NCI-H1092 treated with DMSO at 0.1 percent for 48 hours (cell line): ENCODE measurements around the gene CGB3.
"Not testable (repeated sequence)": the region's sequence is repeated elsewhere in the genome, so short reads cannot be mapped to it uniquely, and the experiment has no call there.

Source experiments
- DNase-seq: peaks from one replicate; lab custom pipeline; 2025; lab: John Stamatoyannopoulos, UW

Gene CGB3

DNA sequence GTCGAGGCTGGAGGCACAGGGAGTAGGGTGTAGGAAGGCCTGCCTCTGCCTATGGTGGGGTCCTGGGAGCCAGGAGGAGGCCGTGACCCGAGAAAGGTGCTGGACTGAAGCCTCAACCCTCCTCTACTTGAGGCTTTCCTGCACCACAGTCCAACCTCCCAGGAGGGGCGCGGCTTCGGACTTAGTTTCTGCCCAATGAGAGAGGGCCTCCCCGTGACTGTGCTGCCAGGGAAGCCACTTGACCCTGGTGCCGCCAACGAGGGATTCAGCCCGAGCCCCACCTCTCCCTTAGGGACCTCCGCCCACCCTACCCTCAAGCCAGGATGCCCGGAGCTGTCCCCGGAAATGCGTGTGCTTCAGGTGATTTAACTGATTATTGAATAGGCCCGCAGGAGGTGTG is at the start of gene CGB3:
CGB3 (minus strand) TSS at position 101 of the 400 bp plus-strand sequence. CDS start 362 bp downstream, outside the sequence.
- not testable (repeated sequence) for DNase-seq

DNA sequence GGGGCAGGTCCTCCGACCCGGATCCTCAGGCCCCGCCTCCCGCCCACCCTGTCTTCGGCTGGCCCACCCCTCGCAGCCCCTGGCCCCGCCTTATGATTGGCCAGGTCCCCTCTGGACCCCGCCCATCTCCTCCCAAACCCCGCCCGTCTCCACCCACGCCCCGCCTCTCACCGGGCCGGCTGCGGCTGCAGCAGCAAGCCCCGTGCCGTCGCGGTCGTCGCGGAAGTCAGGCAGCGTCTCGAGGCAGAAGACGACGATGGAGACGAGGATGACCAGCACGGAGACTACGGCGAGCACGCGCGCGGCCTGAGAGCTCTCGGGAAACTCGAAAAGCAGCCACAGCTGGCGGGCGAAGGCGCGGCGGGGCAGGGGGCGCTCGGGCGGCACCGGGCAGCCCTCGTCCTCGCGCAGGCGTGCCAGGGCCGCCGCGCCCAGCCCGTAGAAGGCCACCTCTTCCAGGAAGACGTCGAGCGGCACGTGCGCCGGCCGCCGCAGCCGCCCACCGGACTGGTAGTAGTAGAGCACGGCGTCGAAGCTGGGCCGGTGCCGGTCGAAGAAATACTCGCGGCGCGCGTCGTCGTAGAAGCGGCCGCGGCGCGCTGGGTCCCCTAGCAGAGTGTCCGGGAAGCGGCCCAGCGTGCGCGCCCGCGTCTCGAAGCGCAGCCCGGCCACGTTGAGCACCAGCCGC is 47.9 kb upstream of the CGB3 start:
- DNase-seq, result no peak

GRCh38 chr19:49070416-49070815 is 46.3 kb upstream of the CGB3 start:
- no peak for DNase-seq

DNA sequence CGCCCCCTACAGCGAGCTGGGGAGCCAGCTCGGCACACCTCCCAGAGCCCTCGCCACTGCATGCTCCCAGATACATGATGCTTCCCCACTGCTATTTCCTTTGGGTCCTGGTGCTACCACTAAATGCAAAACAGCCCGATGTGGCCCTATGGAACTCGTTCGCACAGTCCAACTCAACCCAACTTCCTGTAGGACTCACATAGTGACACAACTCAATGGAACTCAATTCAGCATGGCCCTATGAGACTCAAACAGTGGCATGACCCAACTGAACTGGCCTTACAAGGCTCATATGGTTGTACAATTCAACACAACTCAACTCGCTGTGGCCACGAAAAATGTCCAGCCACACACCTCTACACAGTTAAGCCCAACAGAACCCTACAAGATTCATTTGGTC is 44.9 kb upstream of the CGB3 start:
- no peak for DNase-seq

DNA sequence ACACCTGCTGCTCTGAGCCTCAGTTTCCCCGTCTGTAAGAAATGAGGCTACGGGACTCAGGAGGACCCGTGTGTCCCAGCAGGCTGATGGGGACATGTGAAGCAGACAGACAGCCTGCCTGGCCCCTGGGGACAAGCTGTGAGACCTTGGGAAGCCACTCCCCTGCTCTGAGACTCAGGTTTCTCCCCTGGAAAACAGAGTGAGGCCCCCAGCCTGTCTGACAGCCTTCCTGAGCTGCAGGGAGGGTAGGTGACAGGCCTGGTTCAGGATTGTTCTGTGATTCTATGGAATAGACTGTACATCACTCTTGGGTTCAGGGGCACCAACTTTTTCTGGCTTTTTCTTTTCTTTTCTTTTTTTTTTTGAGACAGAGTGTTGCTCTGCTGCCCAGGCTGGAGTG is 43.4 kb upstream of the CGB3 start:
- DNase-seq, result no peak

DNA sequence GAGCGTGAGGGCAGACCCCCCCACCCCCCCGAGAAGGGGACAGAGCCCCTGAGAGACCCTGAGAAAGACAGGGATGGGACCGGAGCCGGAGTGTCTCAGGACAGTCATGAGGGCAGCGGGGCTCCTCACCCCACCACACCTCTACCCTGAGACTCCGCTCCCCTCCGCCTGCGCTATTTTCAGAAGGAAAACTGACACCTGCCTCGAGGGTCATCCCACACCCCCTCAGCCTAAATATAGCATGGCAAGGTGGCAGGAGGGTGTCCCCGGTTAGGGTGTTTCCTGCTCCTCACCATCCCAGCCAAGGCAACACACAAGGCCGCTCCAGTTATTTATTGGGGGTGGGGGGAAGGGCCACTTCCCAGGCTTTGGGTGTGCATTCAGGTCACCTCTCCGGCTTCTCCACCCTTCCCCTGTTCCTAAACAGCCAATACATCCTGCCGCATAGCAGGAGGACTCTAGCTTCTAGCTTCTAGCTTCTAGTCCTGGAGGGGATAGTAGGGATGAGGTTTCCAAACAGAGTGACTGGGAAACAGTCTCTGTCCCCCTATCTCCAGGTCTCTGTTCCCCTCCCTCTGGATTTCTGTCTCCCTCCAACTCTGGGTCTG is 41.9 kb upstream of the CGB3 start:
- no peak for DNase-seq

GRCh38 chr19:49064768-49065611 is 40.9 kb upstream of the CGB3 start, which contains the start of gene NTF4:
Gene NTF4 (minus strand): TSS chr19:49064818. CDS start chr19:49061997, 2,821 bp downstream.
- no peak for DNase-seq

GRCh38 chr19:49064029-49064629 is 40.0 kb upstream of the CGB3 start:
- DNase-seq, result no peak

GRCh38 chr19:49061445-49061844 is 37.3 kb upstream of the CGB3 start:
- no peak for DNase-seq

GRCh38 chr19:49061000-49061399 is 36.9 kb upstream of the CGB3 start:
- no peak for DNase-seq

- DNase-seq, result no peak
These were observed 34.9 kb upstream of the CGB3 start for GRCh38 chr19:49059053-49059452.

DNA sequence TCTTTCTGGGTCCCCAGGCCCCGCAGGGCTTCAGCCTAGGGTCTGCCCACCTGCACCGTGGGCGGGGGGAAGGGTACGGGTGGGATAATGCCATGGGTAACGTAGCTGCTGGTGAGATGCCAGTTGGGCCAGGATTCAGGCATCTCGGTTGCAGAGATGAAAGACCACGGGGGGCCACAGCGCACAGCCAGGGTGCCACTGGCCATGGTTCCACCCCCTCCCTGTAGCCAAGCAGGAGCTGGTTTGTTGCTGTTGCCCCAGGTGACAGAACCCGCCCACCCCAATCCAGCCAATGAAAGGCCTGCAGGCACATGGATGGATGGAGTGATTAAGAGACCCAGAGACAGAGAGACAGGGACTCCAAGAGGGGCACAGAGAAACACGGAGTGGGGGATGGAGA is 34.4 kb upstream of the CGB3 start:
- no peak for DNase-seq

GRCh38 chr19:49057636-49058234 is 33.6 kb upstream of the CGB3 start, which contains the start of gene CGB7:
Gene CGB7 (minus strand): TSS chr19:49057749. CDS start chr19:49055375, 2,374 bp downstream.
- no peak for DNase-seq

DNA sequence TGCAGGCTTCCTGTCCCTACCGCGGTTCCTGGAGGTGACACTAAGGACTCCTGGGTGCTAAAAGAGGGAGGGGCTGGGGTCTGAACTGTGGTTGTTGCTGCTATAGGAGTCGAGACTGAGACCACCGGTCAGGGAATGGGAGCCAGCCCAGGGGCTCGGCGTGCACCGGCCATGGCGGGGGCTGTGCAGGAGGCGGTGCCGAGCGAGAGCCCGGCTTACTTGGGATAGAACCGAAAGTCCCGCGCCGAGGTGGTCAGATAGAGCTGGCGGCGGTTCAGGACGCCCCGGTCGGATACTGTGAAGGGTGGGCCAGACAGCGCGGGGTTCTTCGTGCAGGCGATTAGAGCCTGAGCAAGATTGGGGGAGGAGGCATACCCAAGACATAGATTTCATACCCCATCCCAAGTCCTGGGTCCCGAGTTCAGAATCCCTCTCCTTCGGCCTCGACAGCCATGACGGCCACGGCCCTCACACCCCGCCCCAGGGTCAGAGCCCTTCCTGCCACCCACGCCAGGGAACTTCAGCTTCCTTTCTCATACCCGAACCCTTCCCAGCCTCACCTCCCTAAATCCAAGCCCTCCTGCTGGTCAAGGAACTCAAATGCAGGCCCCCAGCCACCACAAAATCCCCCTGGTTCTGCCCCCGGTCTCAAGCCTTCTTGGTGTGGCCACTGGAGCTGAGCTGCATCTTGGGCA is 32.9 kb upstream of the CGB3 start:
- not testable (repeated sequence) for DNase-seq

- no peak for DNase-seq
These were observed 32.2 kb upstream of the CGB3 start for GRCh38 chr19:49056101-49056901.

DNA sequence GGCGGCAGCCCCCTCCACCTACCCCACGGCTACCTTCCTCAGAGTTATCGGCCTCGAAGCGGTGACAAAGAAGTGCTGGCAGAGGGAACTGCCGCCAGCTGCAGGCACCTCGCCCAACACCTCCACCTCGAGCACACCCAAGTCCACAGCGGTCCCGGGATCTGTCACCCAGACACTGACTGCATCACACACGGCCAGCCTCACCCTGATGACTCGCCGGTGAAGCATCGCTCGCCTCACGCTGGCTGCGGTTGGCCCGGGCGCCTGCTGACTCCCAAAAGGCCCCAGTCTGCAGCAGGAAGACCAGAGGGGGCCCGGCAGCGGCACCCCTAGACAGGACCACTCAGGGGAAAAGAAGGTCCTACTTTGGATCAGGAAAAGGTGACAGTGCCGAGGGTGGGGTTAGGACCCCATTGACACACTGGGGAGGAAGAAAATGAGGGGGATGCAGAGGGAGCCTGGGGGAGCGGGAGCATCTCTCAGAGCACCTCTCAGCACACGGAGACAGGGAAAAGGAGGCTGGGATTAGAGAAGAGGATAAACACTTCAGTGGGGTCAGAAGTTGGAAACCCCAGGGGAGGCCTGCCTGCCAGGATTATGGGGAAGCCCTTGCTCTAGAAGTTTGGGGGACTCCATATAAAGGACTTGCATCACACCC is 26.4 kb upstream of the CGB3 start:
- not testable (repeated sequence) for DNase-seq

DNA sequence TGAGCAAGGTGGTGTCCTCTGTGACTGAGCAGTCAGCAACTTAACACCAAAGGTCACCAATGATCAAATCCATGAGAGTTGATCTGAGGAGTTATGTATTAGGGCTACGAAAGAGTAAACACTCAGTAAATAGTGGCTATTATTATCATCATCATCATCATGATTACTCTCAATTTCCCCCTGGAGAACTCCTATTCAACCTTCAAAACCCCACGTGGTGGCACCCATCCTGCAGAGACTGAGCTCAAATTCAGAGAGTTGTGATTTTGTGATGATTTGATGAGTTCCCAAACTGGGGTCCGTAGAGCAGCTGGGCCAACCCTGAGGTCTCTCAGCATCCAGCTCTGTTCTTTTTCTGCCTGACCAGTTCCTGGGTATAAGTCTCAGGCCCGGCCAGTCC is 25.7 kb upstream of the CGB3 start:
- DNase-seq, result not testable (repeated sequence)

DNA sequence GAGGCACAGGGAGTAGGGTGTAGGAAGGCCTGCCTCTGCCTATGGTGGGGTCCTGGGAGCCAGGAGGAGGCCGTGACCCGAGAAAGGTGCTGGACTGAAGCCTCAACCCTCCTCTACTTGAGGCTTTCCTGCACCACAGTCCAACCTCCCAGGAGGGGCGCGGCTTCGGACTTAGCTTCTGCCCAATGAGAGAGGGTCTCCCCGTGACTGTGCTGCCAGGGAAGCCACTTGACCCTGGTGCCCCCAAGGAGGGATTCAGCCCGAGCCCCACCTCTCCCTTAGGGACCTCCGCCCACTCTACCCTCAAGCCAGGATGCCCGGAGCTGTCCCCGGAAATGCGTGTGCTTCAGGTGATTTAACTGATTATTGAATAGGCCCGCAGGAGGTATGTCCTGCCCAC is 24.9 kb upstream of the CGB3 start, which contains the start of gene CGB8:
CGB8 (minus strand) TSS at position 101 of the 400 bp plus-strand sequence. CDS start 372 bp downstream, outside the sequence.
- not testable (repeated sequence) for DNase-seq

DNA sequence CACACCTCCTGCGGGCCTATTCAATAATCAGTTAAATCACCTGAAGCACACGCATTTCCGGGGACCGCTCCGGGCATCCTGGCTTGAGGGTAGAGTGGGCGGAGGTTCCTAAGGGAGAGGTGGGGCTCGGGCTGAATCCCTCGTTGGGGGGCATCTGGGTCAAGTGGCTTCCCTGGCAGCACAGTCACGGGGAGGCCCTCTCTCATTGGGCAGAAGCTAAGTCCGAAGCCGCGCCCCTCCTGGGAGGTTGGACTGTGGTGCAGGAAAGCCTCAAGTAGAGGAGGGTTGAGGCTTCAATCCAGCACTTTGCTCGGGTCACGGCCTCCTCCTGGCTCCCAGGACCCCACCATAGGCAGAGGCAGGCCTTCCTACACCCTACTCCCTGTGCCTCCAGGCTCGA is 19.4 kb upstream of the CGB3 start, which contains the start of gene CGB5:
CGB5 (plus strand) TSS at position 301 of the 400 bp plus-strand sequence. CDS start 362 bp downstream, outside the sequence.
- not testable (repeated sequence) for DNase-seq
